ENCODE results near the gene DPP9. TPM values are rescaled to one million over a fixed set of nuclear protein-coding genes. Genes with fewer than 3 reads are reported as not detected.

Gene DPP9
- polyA plus RNA-seq, 1 of the 3 experiments (the other 2 are of a cell fraction) = 17.1 TPM

GRCh38 chr19:4707956-4708650 is 15.5 kb downstream of the DPP9 start:
- no peak for TF ChIP-seq FOXM1 (IDR thresholded peaks at IDR 0.05; ENCODE audit: low read depth)
- no peak for TF ChIP-seq MEF2A (IDR thresholded peaks at IDR 0.05; ENCODE audit: borderline replicate concordance, low read depth)
- no peak for TF ChIP-seq NRF1 (IDR thresholded peaks at IDR 0.05; ENCODE audit: low read depth, low read length)
- no peak for TF ChIP-seq TCF12 (IDR thresholded peaks at IDR 0.05)
- no peak for DNase-seq
- Histone ChIP-seq H3K27me3 (ENCODE audit: insufficient read depth) (no peaks in the 10 kb centered on the region), H3K9me2 (no peaks in the 10 kb centered on the region), H3K79me2 (ENCODE audit: insufficient read depth) (peaks cover 22% of the 10 kb centered on the region; the same call in 1 of the 2 replicates), H3K4me1 (ENCODE audit: control insufficient read depth in 1 of 2, insufficient read depth in 2 of 2, low read depth in 1 of 2, low read length in 1 of 2) (0 out of 4 replicates have a peak, but pooled peaks cover 0 to 4% of the 10 kb centered on the region in 2 experiments), H3K36me3 (replicated peaks in 1 of 2; ENCODE audit: control insufficient read depth in 1 of 2, insufficient read depth in 2 of 2, low read length in 1 of 2) (peaks cover 30 to 32% of the 10 kb centered on the region in 2 experiments), H3K4me2 (no peak overlapping the region), H3K9me3 (no peaks in the 10 kb centered on the region), H2AFZ (ENCODE audit: low read depth) (no peak overlapping the region), H3F3A (replicated peaks; ENCODE audit: insufficient read depth) (no peaks in the 10 kb centered on the region), H3K4me3 (ENCODE audit: low read depth in 2 of 2, low read length in 1 of 2) (no peak overlapping the region), H3K9ac (no peak overlapping the region), H3K27ac (ENCODE audit: low read depth in 2 of 2, low read length in 1 of 2) (no peak overlapping the region), H4K20me1 (ENCODE audit: insufficient read depth) (no peaks in the 10 kb centered on the region)
- 96% methylated on average over 10 of the region's 10 CpGs for WGBS (ENCODE audit: low lambda C conversion rate)
- ChIA-PET POLR2A (no interaction called here), CTCF (no interaction called here)

GRCh38 chr19:4707322-4707721 is 16.3 kb downstream of the DPP9 start:
- Histone ChIP-seq H3K79me2 (ENCODE audit: insufficient read depth) (peaks cover 15% of the 10 kb centered on the region; the same call in 1 of the 2 replicates), H3K36me3 (replicated peaks in 1 of 2; ENCODE audit: control insufficient read depth in 1 of 2, insufficient read depth in 2 of 2, low read length in 1 of 2) (peaks cover 29% of the 10 kb centered on the region in 2 experiments), H4K20me1 (ENCODE audit: insufficient read depth) (no peaks in the 10 kb centered on the region), H3K9me2 (no peaks in the 10 kb centered on the region), H3K27ac (ENCODE audit: low read depth in 2 of 2, low read length in 1 of 2) (no peak overlapping the region), H3K9ac (no peak overlapping the region), H3K9me3 (no peaks in the 10 kb centered on the region), H3F3A (replicated peaks; ENCODE audit: insufficient read depth) (no peaks in the 10 kb centered on the region), H3K27me3 (ENCODE audit: insufficient read depth) (no peaks in the 10 kb centered on the region), H3K4me1 (ENCODE audit: control insufficient read depth in 1 of 2, insufficient read depth in 2 of 2, low read depth in 1 of 2, low read length in 1 of 2) (no peaks in the 10 kb centered on the region), H3K4me2 (no peak overlapping the region), H3K4me3 (ENCODE audit: low read depth in 2 of 2, low read length in 1 of 2) (no peak overlapping the region), H2AFZ (ENCODE audit: low read depth) (no peak overlapping the region)
- ChIA-PET POLR2A (no interaction called here), CTCF (interaction anchor here (0.7 kb wide), 1 partner anchor 30 kb away, joined by 3 read pairs; no protein-coding TSS in a partner anchor)
- 86% methylated on average over 11 of the region's 12 CpGs for WGBS (ENCODE audit: low lambda C conversion rate)
- DNase-seq = no peak
- no peak for TF ChIP-seq CHD2 (IDR thresholded peaks at IDR 0.05; ENCODE audit: low read length, partially characterized antibody)
- no peak for TF ChIP-seq CTCF (IDR thresholded peaks at IDR 0.05)
- TF ChIP-seq RAD21 (IDR thresholded peaks at IDR 0.05; ENCODE audit: low read length) = no peak
- TF ChIP-seq NFIC (IDR thresholded peaks at IDR 0.05; ENCODE audit: borderline replicate concordance) = no peak
- no peak for TF ChIP-seq EP300 (IDR thresholded peaks at IDR 0.05; ENCODE audit: borderline replicate concordance in 1 of 2, low read depth in 1 of 2, low read length in 1 of 2)
- no peak for TF ChIP-seq TAF1 (IDR thresholded peaks at IDR 0.05; ENCODE audit: borderline replicate concordance, low read depth, low read length)
- TF ChIP-seq PBX3 (IDR thresholded peaks at IDR 0.05) = no peak
- no peak for TF ChIP-seq USF1 (IDR thresholded peaks at IDR 0.05; ENCODE audit: borderline replicate concordance, low read depth)
- TF ChIP-seq RFX5 (IDR thresholded peaks at IDR 0.05; ENCODE audit: low read length) = no peak
- TF ChIP-seq MEF2A (IDR thresholded peaks at IDR 0.05; ENCODE audit: borderline replicate concordance, low read depth) = no peak
- TF ChIP-seq ELF1 (IDR thresholded peaks at IDR 0.05) = no peak
